Sigmoid colon (tissue), 3 donors: ENCODE measurements around the gene KLF17.

Experiments used
- POLR2A ChIP-seq, 2 donors: fragments of 450-650 bp; IDR thresholded peaks; one replicate each; pipeline ENCODE4 v1.6.1; 2016; ENCODE audit warnings: antibody characterized with exemption in 2 of 2, mild to moderate bottlenecking in 2 of 2, moderate library complexity in 2 of 2
- TF ChIP-seq, protein P1 (sequence below), 4 experiments: fragments of 450-650 bp in 3 of 4; fragments of 200-600 bp in 1 of 4; IDR thresholded peaks; one replicate each; pipeline ENCODE4 v1.5.1; 2016 to 2019; ENCODE audit warnings: antibody characterized with exemption in 4 of 4, mild to moderate bottlenecking in 3 of 4, moderate library complexity in 2 of 4

DNA sequence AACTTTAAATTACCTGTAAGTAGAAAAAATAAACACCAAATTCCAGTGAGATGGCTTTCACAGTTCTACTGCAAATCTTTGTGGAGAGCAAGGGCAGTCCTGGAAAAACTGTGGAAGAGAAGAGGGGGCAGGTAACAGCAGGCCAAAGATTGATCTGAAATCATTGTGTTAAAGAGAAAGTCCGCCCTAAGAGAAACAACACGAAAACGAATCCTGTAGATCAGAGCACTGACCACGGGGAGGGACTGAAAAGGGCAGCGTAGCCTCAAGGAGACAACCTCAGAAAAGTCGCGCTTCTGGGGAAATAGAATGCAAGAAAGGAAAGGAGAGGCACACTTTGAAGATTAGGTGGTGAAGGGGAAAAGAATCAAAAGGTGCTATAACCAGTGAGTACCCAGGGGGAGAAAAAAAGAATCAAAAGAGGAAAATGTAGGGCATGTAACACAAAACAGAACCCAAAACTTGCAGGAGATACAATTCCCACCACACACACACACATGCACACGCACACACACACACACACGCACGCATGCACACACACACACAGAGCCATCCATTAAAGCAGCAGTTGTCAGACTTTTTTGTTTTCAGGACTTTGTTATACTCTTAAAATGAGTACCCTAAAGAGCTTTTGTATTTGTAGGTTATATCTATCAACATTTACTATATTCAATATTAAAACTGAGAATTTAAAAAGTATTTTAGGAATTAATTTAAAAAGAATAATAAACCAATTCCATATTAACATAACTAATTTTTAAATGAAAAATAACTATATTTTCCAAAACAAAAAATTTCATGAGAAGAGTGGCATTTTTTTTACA is 28.0 kb upstream of the KLF17 start:
- TF ChIP-seq, protein P1, sequence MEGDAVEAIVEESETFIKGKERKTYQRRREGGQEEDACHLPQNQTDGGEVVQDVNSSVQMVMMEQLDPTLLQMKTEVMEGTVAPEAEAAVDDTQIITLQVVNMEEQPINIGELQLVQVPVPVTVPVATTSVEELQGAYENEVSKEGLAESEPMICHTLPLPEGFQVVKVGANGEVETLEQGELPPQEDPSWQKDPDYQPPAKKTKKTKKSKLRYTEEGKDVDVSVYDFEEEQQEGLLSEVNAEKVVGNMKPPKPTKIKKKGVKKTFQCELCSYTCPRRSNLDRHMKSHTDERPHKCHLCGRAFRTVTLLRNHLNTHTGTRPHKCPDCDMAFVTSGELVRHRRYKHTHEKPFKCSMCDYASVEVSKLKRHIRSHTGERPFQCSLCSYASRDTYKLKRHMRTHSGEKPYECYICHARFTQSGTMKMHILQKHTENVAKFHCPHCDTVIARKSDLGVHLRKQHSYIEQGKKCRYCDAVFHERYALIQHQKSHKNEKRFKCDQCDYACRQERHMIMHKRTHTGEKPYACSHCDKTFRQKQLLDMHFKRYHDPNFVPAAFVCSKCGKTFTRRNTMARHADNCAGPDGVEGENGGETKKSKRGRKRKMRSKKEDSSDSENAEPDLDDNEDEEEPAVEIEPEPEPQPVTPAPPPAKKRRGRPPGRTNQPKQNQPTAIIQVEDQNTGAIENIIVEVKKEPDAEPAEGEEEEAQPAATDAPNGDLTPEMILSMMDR (IDR thresholded peaks at IDR 0.05) = no peak
- no peak for TF ChIP-seq POLR2A (IDR thresholded peaks at IDR 0.05)
